ENCODE results near the gene MALT1. TPM values are rescaled to one million over a fixed set of nuclear protein-coding genes. Genes with fewer than 3 reads are reported as not detected.

Gene MALT1
- total and polyA plus RNA-seq, 2 experiments from 2014 or later, result 5.2 to 18.8 TPM

- no peaks in the 10 kb centered on the region for H3K36me3 ChIP-seq (ENCODE audit: insufficient read depth)
- Mint-ChIP-seq H3K27me3 (ENCODE audit: insufficient read depth, low read depth, poor library complexity) (peaks cover 3% of the 10 kb centered on the region), H3K9me3 (no peaks in the 10 kb centered on the region), H3K4me3 (no peak overlapping the region), H3K4me1 (peaks cover 8% of the 10 kb centered on the region), H3K36me3 (ENCODE audit: low read depth) (peaks cover 7% of the 10 kb centered on the region; the same call in 2 of the 3 replicates), H3K27ac (no peak overlapping the region)
- no peaks in the 10 kb centered on the region for H3K27me3 ChIP-seq (ENCODE audit: insufficient read depth)
- no peak overlapping the region for H3K27ac ChIP-seq (ENCODE audit: low read depth)
- no peaks in the 10 kb centered on the region for H3K79me2 ChIP-seq (replicated peaks; ENCODE audit: insufficient read depth)
- H4K20me1 ChIP-seq (replicated peaks; ENCODE audit: insufficient read depth), result no peaks in the 10 kb centered on the region
- TF ChIP-seq ZNF462 (CRISPR knock-in tag; IDR thresholded peaks at IDR 0.05) (no peak), EZH2phosphoT487 (IDR thresholded peaks at IDR 0.05; ENCODE audit: unreplicated experiment) (no peak), NANOG (IDR thresholded peaks at IDR 0.05; ENCODE audit: borderline replicate concordance) (no peak), CTCF (conservative IDR thresholded peaks at IDR 0.05; ENCODE audit: low read depth in 2 of 2) (no peak), STAT1 (IDR thresholded peaks at IDR 0.05; ENCODE audit: unreplicated experiment) (no peak), POLR2AphosphoS5 (IDR thresholded peaks at IDR 0.05; ENCODE audit: low read depth) (no peak), ETS1 (IDR thresholded peaks at IDR 0.05) (no peak), JUNB (IDR thresholded peaks at IDR 0.05; ENCODE audit: unreplicated experiment) (no peak), REST (IDR thresholded peaks at IDR 0.05; ENCODE audit: unreplicated experiment) (no peak), CREB1 (CRISPR knock-in tag; IDR thresholded peaks at IDR 0.05; ENCODE audit: low read depth) (no peak), EZH2 (IDR thresholded peaks at IDR 0.05; ENCODE audit: low read depth, unreplicated experiment) (no peak), ZNF114 (CRISPR knock-in tag; IDR thresholded peaks at IDR 0.05) (no peak), ZNF331 (CRISPR knock-in tag; IDR thresholded peaks at IDR 0.05; ENCODE audit: low read depth) (no peak)
- no peaks in the 10 kb centered on the region for H3K4me1 ChIP-seq (ENCODE audit: insufficient read depth)
- H3K4me2 ChIP-seq, result no peak overlapping the region
- peak; percentile 68 for ATAC-seq
- no peak for DNase-seq (ENCODE audit: low spot score)
- no peaks in the 10 kb centered on the region for H3F3A ChIP-seq (replicated peaks; ENCODE audit: low read depth)
- H2AFZ ChIP-seq, result no peak overlapping the region
- H3K4me3 ChIP-seq, result no peak overlapping the region
- 0 out of 2 replicates have a peak, but pooled peaks cover 8% of the 10 kb centered on the region for H3K9me2 ChIP-seq (ENCODE audit: insufficient read depth)
Measured at GRCh38 chr18:58754544-58755068, 83.3 kb downstream of the MALT1 start.
